22Rv1 (cell line): ENCODE results near the gene PON3.
A peak's percentile ranks its signal among the peaks of the same experiment; 100 is the strongest.

Source experiments
- H3K27ac ChIP-seq: fragments of 450-650 bp; 2 replicates; pipeline ENCODE4 v1.5.1; 2017
- ZFX ChIP-seq: fragments of 450-650 bp; IDR thresholded peaks from 2 replicates; pipeline ENCODE4 v1.6.1; 2017; ENCODE audit warnings: antibody characterized with exemption, borderline replicate concordance
- TF ChIP-seq, protein P1 (sequence below): fragments of 450-650 bp; IDR thresholded peaks from 2 replicates; pipeline ENCODE4 v1.5.1; 2017; ENCODE audit warnings: mild to moderate bottlenecking

PON3 gene

GRCh38 chr7:95317966-95318365, 78.2 kb downstream of the PON3 start:
- TF ChIP-seq ZFX = no peak
- TF ChIP-seq, protein P1, sequence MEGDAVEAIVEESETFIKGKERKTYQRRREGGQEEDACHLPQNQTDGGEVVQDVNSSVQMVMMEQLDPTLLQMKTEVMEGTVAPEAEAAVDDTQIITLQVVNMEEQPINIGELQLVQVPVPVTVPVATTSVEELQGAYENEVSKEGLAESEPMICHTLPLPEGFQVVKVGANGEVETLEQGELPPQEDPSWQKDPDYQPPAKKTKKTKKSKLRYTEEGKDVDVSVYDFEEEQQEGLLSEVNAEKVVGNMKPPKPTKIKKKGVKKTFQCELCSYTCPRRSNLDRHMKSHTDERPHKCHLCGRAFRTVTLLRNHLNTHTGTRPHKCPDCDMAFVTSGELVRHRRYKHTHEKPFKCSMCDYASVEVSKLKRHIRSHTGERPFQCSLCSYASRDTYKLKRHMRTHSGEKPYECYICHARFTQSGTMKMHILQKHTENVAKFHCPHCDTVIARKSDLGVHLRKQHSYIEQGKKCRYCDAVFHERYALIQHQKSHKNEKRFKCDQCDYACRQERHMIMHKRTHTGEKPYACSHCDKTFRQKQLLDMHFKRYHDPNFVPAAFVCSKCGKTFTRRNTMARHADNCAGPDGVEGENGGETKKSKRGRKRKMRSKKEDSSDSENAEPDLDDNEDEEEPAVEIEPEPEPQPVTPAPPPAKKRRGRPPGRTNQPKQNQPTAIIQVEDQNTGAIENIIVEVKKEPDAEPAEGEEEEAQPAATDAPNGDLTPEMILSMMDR = no peak
- H3K27ac ChIP-seq = peak overlapping the region; percentile 65

DNA sequence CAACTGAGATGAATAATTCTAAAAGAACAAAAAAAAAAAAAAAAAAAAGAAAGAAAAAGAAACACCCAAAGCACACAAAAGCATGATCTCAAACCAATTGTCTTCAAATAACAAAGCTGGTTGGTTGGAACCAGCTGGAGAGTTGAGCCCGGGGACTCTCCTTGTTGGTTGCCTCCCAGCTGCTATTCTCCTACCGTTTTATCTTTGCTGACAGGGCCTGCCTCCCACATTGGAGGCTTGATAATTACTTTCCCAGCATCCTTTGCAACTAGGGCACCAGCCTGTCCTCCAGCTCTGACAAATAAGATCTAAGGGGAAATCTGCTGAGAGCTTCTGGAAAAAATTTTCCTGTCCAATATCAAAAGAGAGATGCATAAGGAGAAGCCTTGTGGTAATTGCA, 78.6 kb downstream of the PON3 start:
- TF ChIP-seq, protein P1 = no peak
- no peak for TF ChIP-seq ZFX

DNA sequence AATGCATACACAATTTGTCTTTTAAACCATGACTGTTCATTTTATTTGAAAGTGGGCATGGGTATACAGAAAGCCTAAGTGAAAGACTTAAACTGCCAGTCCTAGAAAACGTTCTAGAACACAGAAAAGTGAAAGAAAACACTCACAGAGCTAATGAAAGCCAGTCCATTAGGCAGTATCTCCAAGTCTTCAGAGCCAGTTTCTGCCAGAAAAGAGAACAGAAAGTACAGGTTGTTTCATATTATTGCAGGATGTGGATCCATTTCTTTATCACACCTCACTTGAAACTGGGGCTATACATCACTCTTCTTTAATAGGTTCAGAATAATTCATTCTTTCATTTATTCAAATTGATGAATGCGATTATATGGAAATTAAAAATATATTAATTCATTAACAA, 79.6 kb downstream of the PON3 start:
- TF ChIP-seq, protein P1 = no peak
- no peak for TF ChIP-seq ZFX
- H3K27ac ChIP-seq = no peak overlapping the region

More for the DNA sequence above, 78.6 kb downstream of the PON3 start:
- H3K27ac ChIP-seq = peak overlapping the region; percentile 65

- no peak for TF ChIP-seq ZFX
- TF ChIP-seq, protein P1 = no peak
- H3K27ac ChIP-seq = no peak overlapping the region
Measured at GRCh38 chr7:95312561-95312960, 83.6 kb downstream of the PON3 start.

- H3K27ac ChIP-seq = no peak overlapping the region
- TF ChIP-seq, protein P1 = no peak
- no peak for TF ChIP-seq ZFX
Measured at GRCh38 chr7:95311389-95311788, 84.8 kb downstream of the PON3 start.

DNA sequence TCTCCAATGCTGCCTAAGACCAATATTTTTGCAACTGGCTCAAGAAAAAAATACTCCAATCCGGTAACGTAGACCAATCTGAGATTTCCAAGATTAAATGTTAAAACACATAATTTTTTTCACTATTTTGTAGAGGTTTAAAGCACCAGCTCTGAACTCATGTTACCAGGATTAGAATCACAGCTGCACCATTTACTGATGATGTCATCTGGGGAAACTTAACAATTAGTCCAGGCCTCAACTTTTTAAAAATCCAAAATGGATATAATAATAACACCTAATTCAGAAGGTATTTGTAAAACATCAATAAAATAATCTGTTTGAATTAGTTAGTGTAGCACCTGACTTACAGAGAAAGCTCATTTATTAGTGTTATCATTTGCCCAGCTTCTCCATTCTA, 86.2 kb downstream of the PON3 start:
- TF ChIP-seq, protein P1 = no peak
- no peak for TF ChIP-seq ZFX
- no peak overlapping the region for H3K27ac ChIP-seq
